Prostate gland (tissue), 2 donors: ENCODE data around the gene PLEKHN1. TPM values are rescaled to one million over a fixed set of nuclear protein-coding genes. Genes with fewer than 3 reads are reported as not detected.

Experiments
- DNase-seq: peaks from one replicate; pipeline ENCODE4 v3.0.0-alpha.2; 2019; ENCODE audit warnings: low spot score
- H3K27ac ChIP-seq, 2 donors: fragments of 200-600 bp; sonication (generic); 2 replicates each; pipeline ENCODE4 v1.5.1; 2017 to 2019
- H3K27me3 ChIP-seq: fragments of 200-600 bp; sonication (generic); replicated peaks from 2 replicates; pipeline ENCODE4 v1.5.1; 2019; ENCODE audit not compliant: insufficient read depth
- H3K36me3 ChIP-seq, 2 donors: fragments of 200-600 bp; sonication (generic); 1 replicate in 1 of 2; 2 replicates in 1 of 2; pipeline versions ENCODE4 v1.5.1 to v1.8.1; 2017 to 2019
- H3K4me1 ChIP-seq: fragments of 200-600 bp; sonication (generic); replicated peaks from 2 replicates; pipeline ENCODE4 v1.5.1; 2019
- H3K4me3 ChIP-seq, 2 donors: fragments of 200-600 bp; sonication (generic); 2 replicates each; pipeline ENCODE4 v1.5.1; 2017 to 2019
- H3K9me3 ChIP-seq: fragments of 200-600 bp; sonication (generic); 2 replicates; pipeline ENCODE4 v1.5.1; 2017
- CTCF ChIP-seq, 4 experiments: fragments of 200-600 bp in 2 of 4; fragments of 450-650 bp in 2 of 4; sonication (generic) in 2 of 4; IDR thresholded peaks; 1 replicate in 3 of 4; 2 replicates in 1 of 4; pipeline ENCODE4 v1.5.1; 2016 to 2019; ENCODE audit warnings: antibody characterized with exemption in 4 of 4, mild to moderate bottlenecking in 2 of 4, moderate library complexity in 2 of 4
- POLR2A ChIP-seq: fragments of 450-650 bp; IDR thresholded peaks from one replicate; pipeline ENCODE4 v1.6.1; 2016; ENCODE audit warnings: antibody characterized with exemption, mild to moderate bottlenecking
- POLR2AphosphoS5 ChIP-seq: sonication (generic); formaldehyde crosslinking; IDR thresholded peaks from one replicate; pipeline ENCODE4 v1.6.1; 2017; ENCODE audit warnings: antibody characterized with exemption
- whole genome bisulfite sequencing: methylation state at CpG from one replicate; pipeline ENCODE4 v1.1.5; 2018; 5-methylcytosine and 5-hydroxymethylcytosine counted together
- intact Hi-C: fragments of 100-400 bp; cut with DNase I; formaldehyde crosslinking; loops from one replicate; pipeline ENCODE4 v1.14.2; 2022
- small RNA-seq, 2 donors: library from RNA; depleted of rRNA; stranded (forward); fragments of <200 nt; gene quantifications; one replicate each; pipeline ENCODE3, GENCODE V24; 2016
- total RNA-seq, 2 donors: library from RNA; depleted of rRNA; stranded (reverse); fragments of >200 nt; gene quantifications; one replicate each; pipeline ENCODE4 v1.1.0, GENCODE V29; 2016

PLEKHN1 gene
- total RNA-seq, 2 donors from 2014 or later, result 1.4 to 6.4 TPM

DNA sequence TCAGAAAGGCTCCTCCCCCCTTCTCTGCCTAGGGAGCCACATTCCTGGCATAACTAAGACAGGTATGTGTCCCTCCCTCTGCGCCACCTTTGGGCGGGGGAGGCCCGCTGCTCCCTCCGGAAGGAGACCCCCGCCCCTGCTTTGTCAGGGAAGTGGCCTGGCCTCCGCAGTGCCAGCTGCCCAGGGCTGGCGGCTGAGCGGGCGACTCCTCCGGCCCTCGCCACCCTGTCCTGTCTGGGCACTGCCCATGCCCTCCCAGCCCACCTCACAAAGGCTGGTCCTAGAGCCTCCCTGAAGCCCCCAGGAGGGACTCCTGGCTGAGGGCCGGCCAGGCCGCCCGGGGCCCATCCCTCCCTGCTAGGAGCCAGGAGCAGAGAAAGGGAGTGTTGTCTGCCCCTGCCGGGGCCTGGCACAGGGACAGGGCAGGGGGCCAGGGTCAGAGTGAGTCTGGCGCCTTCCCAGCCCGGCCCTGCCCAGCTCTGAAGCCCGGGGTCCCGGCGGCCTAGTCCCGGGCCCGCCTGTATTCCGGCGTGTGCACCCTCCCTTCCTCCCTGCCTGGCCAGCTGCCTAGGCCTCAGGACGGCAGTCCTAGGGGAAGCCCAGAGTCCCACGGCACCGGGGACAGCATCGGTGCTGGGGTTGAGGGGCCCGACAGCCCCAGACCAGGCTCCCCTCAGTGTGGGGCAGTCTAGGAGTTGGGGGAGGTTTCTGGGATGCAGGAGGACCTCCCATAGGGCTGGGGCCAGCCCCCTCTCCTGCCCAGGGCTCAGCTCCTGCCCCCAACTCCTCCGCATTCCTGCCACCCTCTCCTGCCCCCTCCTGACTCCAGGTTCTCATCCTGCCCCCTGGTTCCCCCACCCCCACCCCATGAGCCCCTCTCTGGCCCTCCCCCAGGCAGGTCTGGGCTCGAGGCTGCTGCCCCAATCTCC lies 58.8 kb downstream of the PLEKHN1 start:
- Histone ChIP-seq H3K9me3 (no peaks in the 10 kb centered on the region), H3K27ac (peak overlapping the region; percentile 70 to 72), H3K27me3 (no peaks in the 10 kb centered on the region), H3K36me3 (no peaks in the 10 kb centered on the region), H3K4me3 (peak overlapping the region; percentile 4 to 21), H3K4me1 (peaks cover 17% of the 10 kb centered on the region)
- DNase-seq, result peak; percentile 77
- 38% methylated on average over 23 of the region's 31 CpGs for WGBS
- TF ChIP-seq POLR2AphosphoS5 (peak; percentile 74), CTCF (IDR thresholded peaks at IDR 0.05) (no peak), POLR2A (peak; percentile 67)
- intact Hi-C loops, result no loop called here

Small RNAs within 50 kb of the gene (small RNA-seq; reads per million reads assigned to genes)
- 0 reads per million in 2 donors for gene AL645608.3

Other genes starting within 250 kb of the PLEKHN1 start
- gene SAMD11, start 42.6 kb upstream of the PLEKHN1 start, total RNA-seq, result 10 to 100 TPM in 1 of 2 donors, 1 to 10 TPM in 1; 4.5 to 61.6 TPM
- gene NOC2L, start 7.2 kb upstream of the PLEKHN1 start, total RNA-seq, result 10 to 100 TPM; 43.2 to 65.5 TPM
- gene KLHL17, start 5.9 kb upstream of the PLEKHN1 start, total RNA-seq, result 10 to 100 TPM; 10.9 to 24.5 TPM
- 1 to 10 TPM in 1 of 2 donors, under 1 TPM in 1; 0.80 to 3.9 TPM for gene PERM1, start 15.6 kb downstream of the PLEKHN1 start, total RNA-seq
- gene HES4, start 33.6 kb downstream of the PLEKHN1 start, total RNA-seq, result 10 to 100 TPM; 45.8 to 82.6 TPM
- 10 to 100 TPM; 22.3 to 27.2 TPM for gene ISG15, start 47.0 kb downstream of the PLEKHN1 start, total RNA-seq
- gene AGRN, start 53.6 kb downstream of the PLEKHN1 start, total RNA-seq, result 10 to 100 TPM; 87.7 to 92.4 TPM
- 1 to 10 TPM; 1.4 to 1.8 TPM for gene RNF223, start 107.8 kb downstream of the PLEKHN1 start, total RNA-seq
- 10 to 100 TPM; 20.0 to 26.4 TPM for gene C1orf159, start 149.6 kb downstream of the PLEKHN1 start, total RNA-seq
- gene TTLL10, start 207.4 kb downstream of the PLEKHN1 start, total RNA-seq, result 1 to 10 TPM in 1 of 2 donors, under 1 TPM in 1; 0.77 to 7.3 TPM
- gene TNFRSF18, start 240.1 kb downstream of the PLEKHN1 start, total RNA-seq, result 1 to 10 TPM; 3.1 to 3.5 TPM
- gene TNFRSF4, start 247.7 kb downstream of the PLEKHN1 start, total RNA-seq, result 1 to 10 TPM in 1 of 2 donors, under 1 TPM in 1; 0.50 to 3.0 TPM